Measurements from ENCODE around the gene VASH2.

VASH2 gene

DNA sequence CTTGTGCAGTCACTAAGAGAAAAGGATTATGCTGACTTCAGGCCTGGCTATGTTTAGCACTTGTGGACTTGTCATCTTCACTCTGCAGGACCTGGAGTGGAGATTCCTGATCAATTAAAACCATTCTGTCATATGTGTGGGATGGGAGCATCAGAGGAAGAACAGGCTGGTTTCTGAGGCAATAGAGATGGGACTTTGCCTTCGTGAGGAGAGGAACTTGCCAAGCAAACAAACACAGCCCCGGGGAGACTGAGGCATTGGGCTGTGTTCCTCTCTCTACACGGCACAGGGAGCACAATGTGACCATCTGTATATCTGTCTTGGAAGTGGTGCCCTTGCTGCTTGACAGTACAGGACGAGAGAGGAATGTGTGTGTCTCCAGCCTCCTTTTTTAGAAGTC, 23.1 kb downstream of the VASH2 start:
- Histone ChIP-seq H3K4me3 (ENCODE audit: low read depth, low read length, poor library complexity, severe bottlenecking) (no peak overlapping the region), H3K27me3 (ENCODE audit: insufficient read depth, low read length) (no peaks in the 10 kb centered on the region), H3K36me3 (ENCODE audit: insufficient read depth, low read length) (no peaks in the 10 kb centered on the region), H2AFZ (ENCODE audit: low read length) (no peak overlapping the region), H3K27ac (ENCODE audit: low read depth, low read length, poor library complexity, severe bottlenecking) (no peak overlapping the region), H3K9ac (ENCODE audit: low read length) (no peak overlapping the region), H3K4me2 (ENCODE audit: low read length) (no peak overlapping the region), H4K20me1 (ENCODE audit: insufficient read depth, low read length) (no peaks in the 10 kb centered on the region), H3K9me2 (ENCODE audit: low read depth, low read length) (no peaks in the 10 kb centered on the region), H3F3A (ENCODE audit: insufficient read depth, low read length) (no peaks in the 10 kb centered on the region), H3K9me3 (ENCODE audit: low read length) (no peaks in the 10 kb centered on the region), H3K79me2 (ENCODE audit: insufficient read depth, low read length) (no peaks in the 10 kb centered on the region), H3K4me1 (ENCODE audit: insufficient read depth, low read length, severe bottlenecking) (no peaks in the 10 kb centered on the region)
- TF ChIP-seq, protein P1, sequence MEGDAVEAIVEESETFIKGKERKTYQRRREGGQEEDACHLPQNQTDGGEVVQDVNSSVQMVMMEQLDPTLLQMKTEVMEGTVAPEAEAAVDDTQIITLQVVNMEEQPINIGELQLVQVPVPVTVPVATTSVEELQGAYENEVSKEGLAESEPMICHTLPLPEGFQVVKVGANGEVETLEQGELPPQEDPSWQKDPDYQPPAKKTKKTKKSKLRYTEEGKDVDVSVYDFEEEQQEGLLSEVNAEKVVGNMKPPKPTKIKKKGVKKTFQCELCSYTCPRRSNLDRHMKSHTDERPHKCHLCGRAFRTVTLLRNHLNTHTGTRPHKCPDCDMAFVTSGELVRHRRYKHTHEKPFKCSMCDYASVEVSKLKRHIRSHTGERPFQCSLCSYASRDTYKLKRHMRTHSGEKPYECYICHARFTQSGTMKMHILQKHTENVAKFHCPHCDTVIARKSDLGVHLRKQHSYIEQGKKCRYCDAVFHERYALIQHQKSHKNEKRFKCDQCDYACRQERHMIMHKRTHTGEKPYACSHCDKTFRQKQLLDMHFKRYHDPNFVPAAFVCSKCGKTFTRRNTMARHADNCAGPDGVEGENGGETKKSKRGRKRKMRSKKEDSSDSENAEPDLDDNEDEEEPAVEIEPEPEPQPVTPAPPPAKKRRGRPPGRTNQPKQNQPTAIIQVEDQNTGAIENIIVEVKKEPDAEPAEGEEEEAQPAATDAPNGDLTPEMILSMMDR (IDR thresholded peaks at IDR 0.05; ENCODE audit: low read length), result no peak
- TF ChIP-seq EZH2 (IDR thresholded peaks at IDR 0.05; ENCODE audit: borderline replicate concordance, low read length), result no peak

DNA sequence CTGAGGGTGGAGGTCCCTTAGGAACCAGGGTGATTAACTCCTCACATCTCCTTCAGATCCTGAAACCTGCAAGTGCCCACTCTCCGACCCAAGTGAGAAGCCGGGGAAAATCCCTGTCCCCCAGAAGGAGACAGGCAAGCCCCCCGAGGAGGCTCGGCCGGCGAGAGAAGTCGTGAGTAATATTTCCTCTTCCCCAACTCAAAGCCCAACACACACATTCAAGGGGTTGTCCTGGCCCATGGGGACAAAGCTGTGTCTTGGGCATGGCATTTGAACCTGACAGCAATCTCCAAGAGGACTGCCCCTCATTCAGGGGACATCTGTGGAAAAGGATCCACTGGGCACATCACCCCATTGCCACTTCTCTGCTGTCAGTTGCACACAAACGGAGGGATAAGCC, 23.6 kb downstream of the VASH2 start:
- no peaks in the 10 kb centered on the region for H3K9me2 ChIP-seq (ENCODE audit: low read depth, low read length)
- H2AFZ ChIP-seq (ENCODE audit: low read length), result no peak overlapping the region
- no peaks in the 10 kb centered on the region for H3K9me3 ChIP-seq (ENCODE audit: low read length)
- no peaks in the 10 kb centered on the region for H3F3A ChIP-seq (ENCODE audit: insufficient read depth, low read length)
- TF ChIP-seq, protein P1 (IDR thresholded peaks at IDR 0.05; ENCODE audit: low read length), result no peak
- no peak for TF ChIP-seq EZH2 (IDR thresholded peaks at IDR 0.05; ENCODE audit: borderline replicate concordance, low read length)
- H4K20me1 ChIP-seq (ENCODE audit: insufficient read depth, low read length), result no peaks in the 10 kb centered on the region
- no peaks in the 10 kb centered on the region for H3K27me3 ChIP-seq (ENCODE audit: insufficient read depth, low read length)
- no peak overlapping the region for H3K27ac ChIP-seq (ENCODE audit: low read depth, low read length, poor library complexity, severe bottlenecking)
- H3K9ac ChIP-seq (ENCODE audit: low read length), result no peak overlapping the region
- no peaks in the 10 kb centered on the region for H3K4me1 ChIP-seq (ENCODE audit: insufficient read depth, low read length, severe bottlenecking)
- no peaks in the 10 kb centered on the region for H3K79me2 ChIP-seq (ENCODE audit: insufficient read depth, low read length)
- H3K4me2 ChIP-seq (ENCODE audit: low read length), result no peak overlapping the region
- H3K4me3 ChIP-seq (ENCODE audit: low read depth, low read length, poor library complexity, severe bottlenecking), result no peak overlapping the region
- no peaks in the 10 kb centered on the region for H3K36me3 ChIP-seq (ENCODE audit: insufficient read depth, low read length)

DNA sequence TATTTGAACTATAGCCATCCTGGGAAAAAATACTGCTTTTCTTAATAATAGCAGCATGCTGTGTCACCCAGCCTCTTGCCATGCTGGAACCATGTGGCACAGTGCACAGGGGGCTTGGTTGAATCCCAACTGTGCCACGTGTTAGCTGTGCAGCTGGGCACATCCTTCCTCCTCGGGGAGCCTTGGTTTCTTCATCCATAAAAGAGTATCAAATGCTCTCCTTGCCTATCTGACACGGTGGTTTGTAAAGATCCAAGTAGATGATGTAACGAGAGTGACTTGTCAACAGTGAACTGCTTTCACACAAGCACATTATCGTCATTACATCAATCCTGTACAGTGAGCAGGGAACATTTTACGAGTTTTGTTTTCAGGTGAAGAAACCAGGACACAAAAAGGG, 24.4 kb downstream of the VASH2 start:
- Histone ChIP-seq H2AFZ (ENCODE audit: low read length) (no peak overlapping the region), H3K9ac (ENCODE audit: low read length) (no peak overlapping the region), H3F3A (ENCODE audit: insufficient read depth, low read length) (no peaks in the 10 kb centered on the region), H3K36me3 (ENCODE audit: insufficient read depth, low read length) (no peaks in the 10 kb centered on the region), H3K79me2 (ENCODE audit: insufficient read depth, low read length) (no peaks in the 10 kb centered on the region), H3K4me3 (ENCODE audit: low read depth, low read length, poor library complexity, severe bottlenecking) (no peak overlapping the region), H3K4me1 (ENCODE audit: insufficient read depth, low read length, severe bottlenecking) (no peaks in the 10 kb centered on the region), H3K4me2 (ENCODE audit: low read length) (no peak overlapping the region), H3K9me3 (ENCODE audit: low read length) (no peaks in the 10 kb centered on the region), H3K9me2 (ENCODE audit: low read depth, low read length) (no peaks in the 10 kb centered on the region), H4K20me1 (ENCODE audit: insufficient read depth, low read length) (no peaks in the 10 kb centered on the region), H3K27me3 (ENCODE audit: insufficient read depth, low read length) (no peaks in the 10 kb centered on the region), H3K27ac (ENCODE audit: low read depth, low read length, poor library complexity, severe bottlenecking) (no peak overlapping the region)
- no peak for TF ChIP-seq EZH2 (IDR thresholded peaks at IDR 0.05; ENCODE audit: borderline replicate concordance, low read length)
- TF ChIP-seq, protein P1 (IDR thresholded peaks at IDR 0.05; ENCODE audit: low read length), result no peak

All from OCI-LY1 (cell line).